Caco-2 (cell line): Measurements from ENCODE around the gene KLK4. TPM values are rescaled to one million over a fixed set of nuclear protein-coding genes. Genes with fewer than 3 reads are reported as not detected.

Experiments used
- BruUV-seq: library from RNA; stranded (reverse); fragments of 400-500 nt; replicated peaks from 2 replicates; lab custom pipeline; 2021; lab: Mats Ljungman, UMichigan
- CTCF ChIA-PET: fragments of 300-600 bp; sonication (Branson Sonifier 250); formaldehyde crosslinking; loops from one replicate; lab custom pipeline; 2022; ENCODE audit warnings: antibody characterized with exemption; lab: Charles Lee
- POLR2A ChIA-PET: fragments of 300-600 bp; sonication (Branson Sonifier 250); formaldehyde crosslinking; loops from one replicate; lab custom pipeline; 2022; ENCODE audit warnings: antibody characterized with exemption; lab: Charles Lee
- DNase-seq, 2 experiments: peaks; one replicate each; pipeline versions ENCODE4 v3.0.0 to v3.0.0-alpha.2; 2020 to 2022
- H3K27me3 ChIP-seq: replicated peaks from 2 replicates; pipeline ENCODE4 v1.6.0; 2011; ENCODE audit warnings: low read length; ENCODE audit not compliant: control insufficient read depth, insufficient read depth
- H3K36me3 ChIP-seq: 2 replicates; pipeline ENCODE4 v1.5.1; 2011; ENCODE audit warnings: low read length; ENCODE audit not compliant: control insufficient read depth, insufficient read depth
- H3K4me1 ChIP-seq: fragments of 250-450 bp; sonication (Bioruptor Pico); 2 replicates; pipeline ENCODE4 v1.5.1; 2020; ENCODE audit warnings: mild to moderate bottlenecking
- H3K4me3 ChIP-seq: 2 replicates; pipeline ENCODE4 v1.5.1; 2011; ENCODE audit warnings: low read depth, mild to moderate bottlenecking, control low read depth, low read length
- H3K9me3 ChIP-seq: fragments of 250-450 bp; sonication (Bioruptor Pico); 2 replicates; pipeline ENCODE4 v1.5.1; 2020; ENCODE audit warnings: mild to moderate bottlenecking, moderate library complexity
- H3K27ac Mint-ChIP-seq: one replicate; pipeline ENCODE4 v1.8.0; 2022; ENCODE audit warnings: mixed read lengths; ENCODE audit not compliant: unreplicated experiment
- H3K27me3 Mint-ChIP-seq: one replicate; pipeline ENCODE4 v1.8.0; 2022; ENCODE audit warnings: mixed read lengths; ENCODE audit not compliant: insufficient read depth, unreplicated experiment
- H3K36me3 Mint-ChIP-seq: one replicate; pipeline ENCODE4 v1.8.0; 2022; ENCODE audit warnings: mild to moderate bottlenecking, mixed read lengths; ENCODE audit not compliant: insufficient read depth, unreplicated experiment
- H3K4me1 Mint-ChIP-seq: one replicate; pipeline ENCODE4 v1.8.0; 2022; ENCODE audit warnings: low read depth, mixed read lengths; ENCODE audit not compliant: unreplicated experiment
- H3K4me3 Mint-ChIP-seq: one replicate; pipeline ENCODE4 v1.8.0; 2022; ENCODE audit warnings: mild to moderate bottlenecking, moderate library complexity, mixed read lengths; ENCODE audit not compliant: unreplicated experiment
- H3K9me3 Mint-ChIP-seq: one replicate; pipeline ENCODE4 v1.8.0; 2022; ENCODE audit warnings: mixed read lengths; ENCODE audit not compliant: unreplicated experiment
- intact Hi-C: fragments of 100-400 bp; cut with micrococcal nuclease; formaldehyde crosslinking; loops from one replicate; pipeline ENCODE4 v1.10.0; 2022; ENCODE audit not compliant: unreplicated experiment
- total RNA-seq: library from RNA; stranded (reverse); gene quantifications from 2 replicates; pipeline ENCODE4 v1.2.3, GENCODE V29; 2022
- TF ChIP-seq, protein P1 (sequence below), 2 experiments: fragments of 200-600 bp in 1 of 2; IDR thresholded peaks; 1 replicate in 1 of 2; 2 replicates in 1 of 2; pipeline versions ENCODE4 v1.5.1 to v1.8.0; 2011 to 2022; ENCODE audit warnings: antibody characterized with exemption in 1 of 2, control low read depth in 1 of 2, inconsistent platforms in 1 of 2, low read depth in 1 of 2, low read length in 1 of 2, mild to moderate bottlenecking in 1 of 2, moderate library complexity in 1 of 2; ENCODE audit not compliant: insufficient read depth in 1 of 2, severe bottlenecking in 1 of 2, unreplicated experiment in 1 of 2

KLK4 gene
- total RNA-seq, 1 experiment from 2014 or later = not detected

DNA sequence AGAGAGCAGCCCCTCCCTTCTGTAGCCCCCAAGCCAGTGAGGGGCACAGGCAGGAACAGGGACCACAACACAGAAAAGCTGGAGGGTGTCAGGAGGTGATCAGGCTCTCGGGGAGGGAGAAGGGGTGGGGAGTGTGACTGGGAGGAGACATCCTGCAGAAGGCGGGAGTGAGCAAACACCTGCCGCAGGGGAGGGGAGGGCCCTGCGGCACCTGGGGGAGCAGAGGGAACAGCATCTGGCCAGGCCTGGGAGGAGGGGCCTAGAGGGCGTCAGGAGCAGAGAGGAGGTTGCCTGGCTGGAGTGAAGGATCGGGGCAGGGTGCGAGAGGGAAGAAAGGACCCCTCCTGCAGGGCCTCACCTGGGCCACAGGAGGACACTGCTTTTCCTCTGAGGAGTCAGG, 52.3 kb downstream of the KLK4 start:
- no peaks in the 10 kb centered on the region; the same call in 1 of the 2 replicates for H3K27me3 ChIP-seq
- Mint-ChIP-seq H3K4me3 (no peak overlapping the region), H3K4me1 (no peaks in the 10 kb centered on the region), H3K9me3 (no peaks in the 10 kb centered on the region), H3K27me3 (peaks cover 28% of the 10 kb centered on the region), H3K27ac (no peak overlapping the region), H3K36me3 (no peaks in the 10 kb centered on the region)
- intact Hi-C loops = no loop called here
- ChIA-PET POLR2A (no interaction called here), CTCF (no interaction called here)
- H3K9me3 ChIP-seq = 0 out of 2 replicates have a peak, but pooled peaks cover 13% of the 10 kb centered on the region
- DNase-seq = peak in 1 of 2 experiments; percentile 22
- no TSS peak for BruUV-seq
- H3K4me1 ChIP-seq = no peaks in the 10 kb centered on the region
- no peak overlapping the region for H3K4me3 ChIP-seq
- TF ChIP-seq, protein P1, sequence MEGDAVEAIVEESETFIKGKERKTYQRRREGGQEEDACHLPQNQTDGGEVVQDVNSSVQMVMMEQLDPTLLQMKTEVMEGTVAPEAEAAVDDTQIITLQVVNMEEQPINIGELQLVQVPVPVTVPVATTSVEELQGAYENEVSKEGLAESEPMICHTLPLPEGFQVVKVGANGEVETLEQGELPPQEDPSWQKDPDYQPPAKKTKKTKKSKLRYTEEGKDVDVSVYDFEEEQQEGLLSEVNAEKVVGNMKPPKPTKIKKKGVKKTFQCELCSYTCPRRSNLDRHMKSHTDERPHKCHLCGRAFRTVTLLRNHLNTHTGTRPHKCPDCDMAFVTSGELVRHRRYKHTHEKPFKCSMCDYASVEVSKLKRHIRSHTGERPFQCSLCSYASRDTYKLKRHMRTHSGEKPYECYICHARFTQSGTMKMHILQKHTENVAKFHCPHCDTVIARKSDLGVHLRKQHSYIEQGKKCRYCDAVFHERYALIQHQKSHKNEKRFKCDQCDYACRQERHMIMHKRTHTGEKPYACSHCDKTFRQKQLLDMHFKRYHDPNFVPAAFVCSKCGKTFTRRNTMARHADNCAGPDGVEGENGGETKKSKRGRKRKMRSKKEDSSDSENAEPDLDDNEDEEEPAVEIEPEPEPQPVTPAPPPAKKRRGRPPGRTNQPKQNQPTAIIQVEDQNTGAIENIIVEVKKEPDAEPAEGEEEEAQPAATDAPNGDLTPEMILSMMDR (IDR thresholded peaks at IDR 0.05; ENCODE audit: insufficient read depth in 1 of 2, low read depth in 1 of 2, low read length in 1 of 2, severe bottlenecking in 1 of 2, unreplicated experiment in 1 of 2) = no peak
- H3K36me3 ChIP-seq = no peaks in the 10 kb centered on the region

DNA sequence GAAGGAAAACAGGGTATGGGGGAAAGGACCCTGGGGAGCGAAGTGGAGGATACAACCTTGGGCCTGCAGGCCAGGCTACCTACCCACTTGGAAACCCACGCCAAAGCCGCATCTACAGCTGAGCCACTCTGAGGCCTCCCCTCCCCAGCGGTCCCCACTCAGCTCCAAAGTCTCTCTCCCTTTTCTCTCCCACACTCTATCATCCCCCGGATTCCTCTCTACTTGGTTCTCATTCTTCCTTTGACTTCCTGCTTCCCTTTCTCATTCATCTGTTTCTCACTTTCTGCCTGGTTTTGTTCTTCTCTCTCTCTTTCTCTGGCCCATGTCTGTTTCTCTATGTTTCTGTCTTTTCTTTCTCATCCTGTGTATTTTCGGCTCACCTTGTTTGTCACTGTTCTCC, 53.8 kb downstream of the KLK4 start:
- 0 out of 2 replicates have a peak, but pooled peaks cover 9% of the 10 kb centered on the region for H3K9me3 ChIP-seq
- no peaks in the 10 kb centered on the region for H3K36me3 Mint-ChIP-seq
- H3K4me3 ChIP-seq = no peak overlapping the region
- BruUV-seq = no TSS peak
- H3K9me3 Mint-ChIP-seq = no peaks in the 10 kb centered on the region
- POLR2A ChIA-PET = no interaction called here
- no peaks in the 10 kb centered on the region for H3K4me1 ChIP-seq
- CTCF ChIA-PET = no interaction called here
- intact Hi-C loops = no loop called here
- no peak overlapping the region for H3K4me3 Mint-ChIP-seq
- H3K27ac Mint-ChIP-seq = no peak overlapping the region
- no peaks in the 10 kb centered on the region for H3K4me1 Mint-ChIP-seq
- DNase-seq = peak in 1 of 2 experiments; percentile 12
- no peaks in the 10 kb centered on the region; the same call in 1 of the 2 replicates for H3K27me3 ChIP-seq
- TF ChIP-seq, protein P1 (IDR thresholded peaks at IDR 0.05; ENCODE audit: insufficient read depth in 1 of 2, low read depth in 1 of 2, low read length in 1 of 2, severe bottlenecking in 1 of 2, unreplicated experiment in 1 of 2) = no peak
- H3K27me3 Mint-ChIP-seq = peaks cover 24% of the 10 kb centered on the region
- no peaks in the 10 kb centered on the region for H3K36me3 ChIP-seq

Other genes with a start within 250 kb of the KLK4 start
- not detected in 2 replicates for gene SHANK1, start 191.6 kb downstream of the KLK4 start, total RNA-seq
- 0.51 and 1.1 TPM in 2 replicates for gene CLEC11A, start 188.0 kb downstream of the KLK4 start, total RNA-seq
- gene GPR32, start 140.9 kb downstream of the KLK4 start, total RNA-seq = not detected in 2 replicates
- not detected in 2 replicates for gene ACP4, start 121.0 kb downstream of the KLK4 start, total RNA-seq
- 0.73 and 1.1 TPM in 2 replicates for gene KLK1, start 87.6 kb downstream of the KLK4 start, total RNA-seq
- gene KLK15, start 77.8 kb downstream of the KLK4 start, total RNA-seq = not detected in 2 replicates
- gene KLK3, start 56.5 kb downstream of the KLK4 start, total RNA-seq = not detected in 2 replicates
- not detected in 2 replicates for gene KLK2, start 38.0 kb downstream of the KLK4 start, total RNA-seq
- not detected in 2 replicates for gene KLK5, start 41.6 kb upstream of the KLK4 start, total RNA-seq
- gene KLK6, start 58.2 kb upstream of the KLK4 start, total RNA-seq = 1.3 and 1.5 TPM in 2 replicates
- not detected in 2 replicates for gene KLK7, start 72.5 kb upstream of the KLK4 start, total RNA-seq
- gene KLK8, start 90.2 kb upstream of the KLK4 start, total RNA-seq = 1.7 TPM in 1 of 2 replicates, not detected in the other
- gene KLK10, start 108.3 kb upstream of the KLK4 start, total RNA-seq = not detected in 2 replicates
- not detected in 2 replicates for gene KLK11, start 115.2 kb upstream of the KLK4 start, total RNA-seq
- not detected in 2 replicates for gene KLK12, start 123.6 kb upstream of the KLK4 start, total RNA-seq
- not detected in 2 replicates for gene KLK13, start 153.7 kb upstream of the KLK4 start, total RNA-seq
- gene KLK14, start 171.5 kb upstream of the KLK4 start, total RNA-seq = not detected in 2 replicates
- 8.1 and 8.9 TPM in 2 replicates for gene CTU1, start 197.0 kb upstream of the KLK4 start, total RNA-seq
- not detected in 2 replicates for gene SIGLEC9, start 213.5 kb upstream of the KLK4 start, total RNA-seq
- gene SIGLEC7, start 230.9 kb upstream of the KLK4 start, total RNA-seq = not detected in 2 replicates